Measurements from ENCODE around the gene ESYT1. TPM values are rescaled to one million over a fixed set of nuclear protein-coding genes. Genes with fewer than 3 reads are reported as not detected.

The ESYT1 gene
- total RNA-seq, 1 experiment from 2014 or later: 111 TPM

DNA sequence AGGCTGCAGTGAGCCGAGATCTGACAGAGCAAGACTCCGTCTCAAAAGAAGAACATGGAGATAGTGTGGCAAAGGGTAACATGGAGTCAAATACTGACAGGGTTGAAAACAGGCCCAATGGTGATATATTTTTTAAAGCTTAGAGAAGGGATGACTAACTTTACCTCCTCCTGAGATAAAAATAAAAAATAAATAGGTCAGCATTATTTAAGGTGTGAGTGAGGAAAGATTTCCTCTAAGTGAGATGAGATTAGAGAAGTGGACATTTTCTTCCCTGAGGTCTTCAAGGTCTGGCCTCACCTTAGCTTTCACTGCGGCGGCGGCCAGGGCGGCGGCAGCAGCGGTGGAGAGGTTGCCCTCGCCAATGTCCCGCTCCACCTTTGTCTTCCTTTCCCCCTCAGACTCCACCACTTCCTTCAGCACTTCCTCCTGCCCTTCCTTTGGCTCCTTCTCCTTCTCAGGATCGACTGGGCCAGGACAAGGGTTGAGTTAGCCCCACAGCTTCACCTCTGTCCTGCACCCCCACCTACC is 41.2 kb downstream of the ESYT1 start:
- no peak overlapping the region for H3K4me2 ChIP-seq (ENCODE audit: insufficient read depth, insufficient read length, low read length)
- no peak overlapping the region for H2BK20ac ChIP-seq (ENCODE audit: low read depth, low read length, poor library complexity, severe bottlenecking)
- H3K9me3 ChIP-seq (ENCODE audit: control insufficient read depth, low read depth, low read length): no peaks in the 10 kb centered on the region
- H3K4me1 ChIP-seq (ENCODE audit: insufficient read depth, low read length): no peaks in the 10 kb centered on the region
- H3K14ac ChIP-seq (ENCODE audit: insufficient read depth, low read length): no peak overlapping the region
- Mint-ChIP-seq H3K4me1 (no peaks in the 10 kb centered on the region), H3K36me3 (ENCODE audit: insufficient read depth in 1 of 3, low read depth in 3 of 3) (peaks cover 61 to 93% (median 89%) of the 10 kb centered on the region in 3 experiments), H3K27me3 (ENCODE audit: low read depth) (peaks cover 1% of the 10 kb centered on the region; the same call in 1 of the 2 replicates), H3K9me3 (no peaks in the 10 kb centered on the region), H3K27ac (peak overlapping the region in 1 of 3 experiments; percentile 76; a peak in 2 of 7 replicates), H3K4me3 (no peak overlapping the region; a peak in 1 of 5 replicates)
- no peak overlapping the region for H3K4ac ChIP-seq (ENCODE audit: low read depth, low read length)
- no peak overlapping the region for H3K27ac ChIP-seq (ENCODE audit: insufficient read length, low read depth, low read length)
- no peaks in the 10 kb centered on the region for H4K20me1 ChIP-seq (ENCODE audit: control insufficient read depth, insufficient read depth, insufficient read length)
- H3K18ac ChIP-seq (ENCODE audit: insufficient read length, low read depth, low read length): no peak overlapping the region
- H3K27me3 ChIP-seq (ENCODE audit: insufficient read depth, low read length): no peaks in the 10 kb centered on the region
- TF ChIP-seq, protein P1, sequence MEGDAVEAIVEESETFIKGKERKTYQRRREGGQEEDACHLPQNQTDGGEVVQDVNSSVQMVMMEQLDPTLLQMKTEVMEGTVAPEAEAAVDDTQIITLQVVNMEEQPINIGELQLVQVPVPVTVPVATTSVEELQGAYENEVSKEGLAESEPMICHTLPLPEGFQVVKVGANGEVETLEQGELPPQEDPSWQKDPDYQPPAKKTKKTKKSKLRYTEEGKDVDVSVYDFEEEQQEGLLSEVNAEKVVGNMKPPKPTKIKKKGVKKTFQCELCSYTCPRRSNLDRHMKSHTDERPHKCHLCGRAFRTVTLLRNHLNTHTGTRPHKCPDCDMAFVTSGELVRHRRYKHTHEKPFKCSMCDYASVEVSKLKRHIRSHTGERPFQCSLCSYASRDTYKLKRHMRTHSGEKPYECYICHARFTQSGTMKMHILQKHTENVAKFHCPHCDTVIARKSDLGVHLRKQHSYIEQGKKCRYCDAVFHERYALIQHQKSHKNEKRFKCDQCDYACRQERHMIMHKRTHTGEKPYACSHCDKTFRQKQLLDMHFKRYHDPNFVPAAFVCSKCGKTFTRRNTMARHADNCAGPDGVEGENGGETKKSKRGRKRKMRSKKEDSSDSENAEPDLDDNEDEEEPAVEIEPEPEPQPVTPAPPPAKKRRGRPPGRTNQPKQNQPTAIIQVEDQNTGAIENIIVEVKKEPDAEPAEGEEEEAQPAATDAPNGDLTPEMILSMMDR (conservative IDR thresholded peaks at IDR 0.05): no peak
- no peak overlapping the region for H2BK15ac ChIP-seq (ENCODE audit: low read depth, low read length)
- no peaks in the 10 kb centered on the region for H3K23me2 ChIP-seq (ENCODE audit: insufficient read length, low read depth, low read length, poor library complexity, severe bottlenecking)
- H3K9ac ChIP-seq (ENCODE audit: extremely low read depth, insufficient read length, low read length): no peak overlapping the region
- no peak for DNase-seq
- H3K79me2 ChIP-seq (ENCODE audit: insufficient read depth, low read length): no peaks in the 10 kb centered on the region
- WGBS (ENCODE audit: extremely low coverage, insufficient read length, low lambda C conversion rate): no CpG with 5 or more reads among the region's 11 CpGs
- no peak overlapping the region for H2AFZ ChIP-seq (ENCODE audit: low read length)
- H4K91ac ChIP-seq (ENCODE audit: insufficient read length, low read depth, low read length): no peak overlapping the region
- no peaks in the 10 kb centered on the region for H3K79me1 ChIP-seq (ENCODE audit: insufficient read depth, low read depth, low read length, poor library complexity, severe bottlenecking)
- no peak overlapping the region for H2BK120ac ChIP-seq (ENCODE audit: low read depth, low read length, poor library complexity, severe bottlenecking)
- H2BK5ac ChIP-seq (ENCODE audit: insufficient read length, low read length): no peak overlapping the region
- no peak overlapping the region for H3K56ac ChIP-seq (ENCODE audit: insufficient read length, low read depth, low read length)
- H2BK12ac ChIP-seq (ENCODE audit: insufficient read length, low read depth, low read length): no peak overlapping the region
- no peak overlapping the region for H4K5ac ChIP-seq (ENCODE audit: insufficient read length, low read depth, low read length)
- H2AK5ac ChIP-seq (ENCODE audit: insufficient read length, low read length): no peak overlapping the region
- H3T11ph ChIP-seq (ENCODE audit: low read length): no peak overlapping the region
- H3K23ac ChIP-seq (ENCODE audit: insufficient read length, low read depth, low read length): no peak overlapping the region
- H4K8ac ChIP-seq (replicated peaks; ENCODE audit: insufficient read length, low read depth, low read length): no peak overlapping the region
